IMR-90 (cell line): ENCODE data around the gene LSM6. TPM values are rescaled to one million over a fixed set of nuclear protein-coding genes. Genes with fewer than 3 reads are reported as not detected.
A peak's percentile ranks its signal among the peaks of the same experiment; 100 is the strongest.

ENCODE experiments used
- ATAC-seq: fragments of 200-7000 bp; cut with Tn5 transposase; 2 replicates; pipeline ENCODE4 v1.9.1; 2020; ENCODE audit warnings: low read depth, mild to moderate bottlenecking, moderate library complexity
- BruUV-seq: library from RNA; stranded (reverse); fragments of 400-500 nt; replicated peaks from 2 replicates; lab custom pipeline; 2021; lab: Mats Ljungman, UMichigan
- CTCF ChIA-PET: fragments of 300-600 bp; formaldehyde crosslinking; extraction: SDS; loops from one replicate; lab custom pipeline; 2021; ENCODE audit warnings: antibody characterized with exemption; lab: Yijun Ruan, JAX
- POLR2A ChIA-PET: fragments of 300-600 bp; sonication (Branson Sonifier 250); formaldehyde crosslinking; loops from one replicate; lab custom pipeline; 2022; ENCODE audit warnings: antibody characterized with exemption; ENCODE audit not compliant: unreplicated experiment; lab: Charles Lee
- DNase-seq: peaks from one replicate; pipeline ENCODE4 v3.0.0; 2013
- H2AFZ ChIP-seq: replicated peaks from 2 replicates; pipeline ENCODE3; 2013; ENCODE audit warnings: low read length, mild to moderate bottlenecking; ENCODE audit not compliant: poor library complexity
- H2AK5ac ChIP-seq: 2 replicates; pipeline ENCODE4 v1.6.1; 2013; ENCODE audit warnings: low read depth, low read length, inconsistent platforms
- H2AK9ac ChIP-seq: replicated peaks from 2 replicates; pipeline ENCODE3; 2013; ENCODE audit warnings: mild to moderate bottlenecking, low read depth, low read length, moderate library complexity; ENCODE audit not compliant: poor library complexity
- H2BK120ac ChIP-seq: 2 replicates; pipeline ENCODE4 v1.6.1; 2013; ENCODE audit warnings: low read depth, low read length, inconsistent platforms
- H2BK15ac ChIP-seq: 3 replicates; pipeline ENCODE4 v1.6.1; 2013; ENCODE audit warnings: low read depth, low read length, inconsistent platforms
- H2BK20ac ChIP-seq: 2 replicates; pipeline ENCODE4 v1.6.1; 2013; ENCODE audit warnings: low read depth, mild to moderate bottlenecking, inconsistent platforms, low read length, moderate library complexity
- H2BK5ac ChIP-seq: 2 replicates; pipeline ENCODE4 v1.6.1; 2013; ENCODE audit warnings: mild to moderate bottlenecking, low read depth, low read length, inconsistent platforms; ENCODE audit not compliant: poor library complexity, severe bottlenecking
- H3K14ac ChIP-seq: replicated peaks from 2 replicates; pipeline ENCODE4 v1.6.1; 2013; ENCODE audit warnings: low read depth, low read length, inconsistent platforms
- H3K18ac ChIP-seq: 2 replicates; pipeline ENCODE4 v1.6.1; 2013; ENCODE audit warnings: low read depth, low read length, control low read depth
- H3K23ac ChIP-seq: 2 replicates; pipeline ENCODE4 v1.6.1; 2013; ENCODE audit warnings: low read depth, low read length, inconsistent platforms
- H3K27ac ChIP-seq: 2 replicates; pipeline ENCODE4 v1.5.1; 2013; ENCODE audit warnings: mild to moderate bottlenecking, control low read depth, low read length; ENCODE audit not compliant: insufficient read depth
- H3K27me3 ChIP-seq: 2 replicates; pipeline ENCODE4 v1.6.1; 2013; ENCODE audit warnings: low read length; ENCODE audit not compliant: control insufficient read depth, insufficient read depth
- H3K36me3 ChIP-seq: 2 replicates; pipeline ENCODE4 v1.6.1; 2013; ENCODE audit warnings: low read length, mixed read lengths; ENCODE audit not compliant: control insufficient read depth, insufficient read depth
- H3K4ac ChIP-seq: 2 replicates; pipeline ENCODE4 v1.6.1; 2013; ENCODE audit warnings: low read depth, low read length, inconsistent platforms
- H3K4me1 ChIP-seq: 2 replicates; pipeline ENCODE4 v1.6.1; 2013; ENCODE audit warnings: low read length, mixed read lengths; ENCODE audit not compliant: control insufficient read depth, insufficient read depth
- H3K4me2 ChIP-seq: 2 replicates; pipeline ENCODE4 v1.6.1; 2013; ENCODE audit warnings: low read depth, mild to moderate bottlenecking, control low read depth, low read length, moderate library complexity
- H3K4me3 ChIP-seq: 2 replicates; pipeline ENCODE4 v1.5.1; 2013; ENCODE audit warnings: low read depth, mild to moderate bottlenecking, control low read depth, low read length, moderate library complexity; ENCODE audit not compliant: insufficient read depth
- H3K56ac ChIP-seq: 2 replicates; pipeline ENCODE4 v1.6.1; 2013; ENCODE audit warnings: low read length, inconsistent platforms; ENCODE audit not compliant: insufficient read depth; ENCODE audit errors: extremely low read depth
- H3K79me1 ChIP-seq, 2 experiments: 2 replicates each; pipeline ENCODE4 v1.6.1; 2013; ENCODE audit warnings: low read length in 2 of 2, inconsistent platforms in 1 of 2, low read depth in 1 of 2
- H3K9ac ChIP-seq: 2 replicates; pipeline ENCODE4 v1.6.1; 2013; ENCODE audit warnings: low read depth, low read length, control low read depth
- H3K9me1 ChIP-seq: 2 replicates; pipeline ENCODE4 v1.6.1; 2013; ENCODE audit warnings: low read length, inconsistent platforms; ENCODE audit not compliant: insufficient read depth
- H3K9me3 ChIP-seq: 2 replicates; pipeline ENCODE4 v1.6.1; 2013; ENCODE audit warnings: low read length; ENCODE audit not compliant: control insufficient read depth, insufficient read depth
- H4K20me1 ChIP-seq: 2 replicates; pipeline ENCODE4 v1.6.1; 2013; ENCODE audit warnings: low read length, inconsistent platforms; ENCODE audit not compliant: insufficient read depth
- H4K5ac ChIP-seq: 2 replicates; pipeline ENCODE4 v1.6.1; 2013; ENCODE audit warnings: mild to moderate bottlenecking, low read depth, low read length, control low read depth
- H4K8ac ChIP-seq, 2 experiments: 2 replicates each; pipeline ENCODE4 v1.6.1; 2013; ENCODE audit warnings: low read depth in 2 of 2, low read length in 2 of 2, control low read depth in 1 of 2, inconsistent platforms in 1 of 2
- H4K91ac ChIP-seq: 2 replicates; pipeline ENCODE4 v1.6.1; 2013; ENCODE audit warnings: low read depth, low read length, inconsistent platforms; ENCODE audit not compliant: insufficient read depth
- CEBPB ChIP-seq: IDR thresholded peaks from 2 replicates; pipeline ENCODE4 v1.6.1; 2012; ENCODE audit warnings: low read depth, low read length, improper control_type of control experiment
- dilution Hi-C: fragments of 300-500 bp; cut with HindIII; formaldehyde crosslinking; loops from one replicate; pipeline ENCODE4 v1.14.3; 2018; ENCODE audit warnings: low sequenced_read_pairs; ENCODE audit not compliant: unreplicated experiment
- in situ Hi-C: fragments of 300-500 bp; cut with MboI; formaldehyde crosslinking; loops from 3 replicates; pipeline ENCODE4 v1.14.3; 2019; ENCODE audit warnings: low sequenced_read_pairs, inconsistent platforms, mixed read lengths
- intact Hi-C: fragments of 100-400 bp; cut with micrococcal nuclease; formaldehyde crosslinking; loops from 2 replicates; pipeline ENCODE4 v1.10.0; 2022
- polyA plus RNA-seq, 3 experiments: library from polyadenylated mRNA; depleted of rRNA; stranded (reverse); fragments of >200 nt; gene quantifications; 2 replicates each; pipeline ENCODE4 v1.2.3, GENCODE V29; 2012; ENCODE audit warnings: low replicate concordance in 1 of 3
- total RNA-seq: library from RNA; depleted of rRNA; stranded (reverse); fragments of >200 nt; gene quantifications from 2 replicates; pipeline ENCODE4 v1.2.3, GENCODE V29; 2012
- TF ChIP-seq, protein P1 (sequence below): fragments of 150-350 bp; IDR thresholded peaks from 2 replicates; pipeline ENCODE4 v1.6.1; 2016; ENCODE audit warnings: low read depth, mild to moderate bottlenecking, low read length, moderate library complexity, borderline replicate concordance

LSM6 gene
- total and polyA plus RNA-seq, 2 of the 4 experiments (the other 2 are of a cell fraction): 13.4 to 17.4 TPM

DNA sequence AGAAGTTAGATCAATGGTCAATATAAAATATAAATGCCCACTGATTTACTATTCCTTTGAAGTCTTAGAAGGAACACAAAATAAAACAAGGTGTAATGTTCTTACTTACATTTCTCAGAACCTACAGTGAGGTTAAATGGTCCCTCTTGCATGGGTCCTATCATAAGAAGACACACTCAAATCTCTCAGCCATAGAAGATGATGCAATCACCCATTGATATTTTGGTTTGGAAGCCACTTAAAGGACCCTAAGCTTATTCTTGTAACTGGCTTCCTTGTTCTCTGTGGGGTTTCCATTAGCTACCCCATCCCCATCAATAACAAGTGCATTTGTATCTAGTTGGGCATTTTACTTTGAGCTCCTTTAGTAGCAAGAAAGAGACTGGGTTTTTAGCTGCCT is 53.9 kb downstream of the LSM6 start:
- Histone ChIP-seq H2BK15ac (no peak overlapping the region), H2AK5ac (no peak overlapping the region), H3K36me3 (no peaks in the 10 kb centered on the region), H3K18ac (no peak overlapping the region), H3K9me1 (no peaks in the 10 kb centered on the region), H3K27ac (no peak overlapping the region), H3K9me3 (peaks cover 3% of the 10 kb centered on the region; the same call in 1 of the 2 replicates), H3K4me3 (no peak overlapping the region), H2BK120ac (no peak overlapping the region), H4K20me1 (no peaks in the 10 kb centered on the region), H3K4me2 (no peak overlapping the region), H4K8ac (no peak overlapping the region), H3K14ac (no peak overlapping the region), H2AFZ (no peak overlapping the region), H3K23ac (no peak overlapping the region), H3K9ac (no peak overlapping the region), H3K4me1 (no peaks in the 10 kb centered on the region), H2AK9ac (no peak overlapping the region), H2BK20ac (no peak overlapping the region), H4K5ac (no peak overlapping the region), H3K56ac (no peak overlapping the region), H3K4ac (no peak overlapping the region), H4K91ac (no peak overlapping the region), H2BK5ac (no peak overlapping the region), H3K79me1 (no peaks in the 10 kb centered on the region), H3K27me3 (peaks cover 4% of the 10 kb centered on the region)
- TF ChIP-seq CEBPB: peak; percentile 75
- TF ChIP-seq, protein P1, sequence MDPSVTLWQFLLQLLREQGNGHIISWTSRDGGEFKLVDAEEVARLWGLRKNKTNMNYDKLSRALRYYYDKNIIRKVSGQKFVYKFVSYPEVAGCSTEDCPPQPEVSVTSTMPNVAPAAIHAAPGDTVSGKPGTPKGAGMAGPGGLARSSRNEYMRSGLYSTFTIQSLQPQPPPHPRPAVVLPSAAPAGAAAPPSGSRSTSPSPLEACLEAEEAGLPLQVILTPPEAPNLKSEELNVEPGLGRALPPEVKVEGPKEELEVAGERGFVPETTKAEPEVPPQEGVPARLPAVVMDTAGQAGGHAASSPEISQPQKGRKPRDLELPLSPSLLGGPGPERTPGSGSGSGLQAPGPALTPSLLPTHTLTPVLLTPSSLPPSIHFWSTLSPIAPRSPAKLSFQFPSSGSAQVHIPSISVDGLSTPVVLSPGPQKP: no peak
- CTCF ChIA-PET: no interaction called here
- dilution Hi-C loops: no loop called here
- DNase-seq (no peak), ATAC-seq (no peak)
- intact Hi-C loops: no loop called here
- in situ Hi-C loops: no loop called here
- POLR2A ChIA-PET: no interaction called here
- no TSS peak for BruUV-seq
